Ascending aorta (tissue), 2 donors: ENCODE data around the gene ASTN1. TPM values are rescaled to one million over a fixed set of nuclear protein-coding genes. Genes with fewer than 3 reads are reported as not detected.

Source experiments
- DNase-seq, 2 donors: peaks; one replicate each; pipeline ENCODE4 v3.0.0-alpha.2; 2019; ENCODE audit warnings: low spot score in 2 of 2
- H3K27ac ChIP-seq, 2 donors: fragments of 200-600 bp; sonication (generic); one replicate each; pipeline ENCODE4 v1.5.1; 2016 to 2017; ENCODE audit warnings: mild to moderate bottlenecking in 1 of 2
- H3K27me3 ChIP-seq: fragments of 200-600 bp; sonication (generic); one replicate; pipeline ENCODE4 v1.5.1; 2017
- H3K36me3 ChIP-seq, 2 donors: fragments of 200-600 bp; sonication (generic); one replicate each; pipeline ENCODE4 v1.5.1; 2016
- H3K4me1 ChIP-seq, 2 donors: fragments of 200-600 bp; sonication (generic); one replicate each; pipeline ENCODE4 v1.5.1; 2016 to 2017; ENCODE audit warnings: mild to moderate bottlenecking in 1 of 2
- H3K4me3 ChIP-seq, 2 donors: fragments of 200-600 bp; sonication (generic); one replicate each; pipeline ENCODE4 v1.5.1; 2016 to 2017; ENCODE audit warnings: mild to moderate bottlenecking in 1 of 2
- H3K9me3 ChIP-seq, 2 donors: fragments of 200-600 bp; sonication (generic); one replicate each; pipeline ENCODE4 v1.5.1; 2016
- intact Hi-C: fragments of 100-400 bp; cut with DNase I; formaldehyde crosslinking; loops from one replicate; pipeline ENCODE4 v1.15.1; 2023
- total RNA-seq: library from RNA; depleted of rRNA; stranded (reverse); fragments of >200 nt; gene quantifications from one replicate; pipeline ENCODE4 v1.1.0, GENCODE V29; 2016
- TF ChIP-seq, protein P1 (sequence below), 3 experiments: fragments of 200-600 bp in 2 of 3; fragments of 450-650 bp in 1 of 3; sonication (generic) in 2 of 3; IDR thresholded peaks; one replicate each; pipeline ENCODE4 v1.5.1; 2016 to 2019; ENCODE audit warnings: antibody characterized with exemption in 3 of 3, mild to moderate bottlenecking in 1 of 3, moderate library complexity in 1 of 3

Gene ASTN1
- total RNA-seq, 1 donor from 2014 or later: 0.32 TPM

DNA sequence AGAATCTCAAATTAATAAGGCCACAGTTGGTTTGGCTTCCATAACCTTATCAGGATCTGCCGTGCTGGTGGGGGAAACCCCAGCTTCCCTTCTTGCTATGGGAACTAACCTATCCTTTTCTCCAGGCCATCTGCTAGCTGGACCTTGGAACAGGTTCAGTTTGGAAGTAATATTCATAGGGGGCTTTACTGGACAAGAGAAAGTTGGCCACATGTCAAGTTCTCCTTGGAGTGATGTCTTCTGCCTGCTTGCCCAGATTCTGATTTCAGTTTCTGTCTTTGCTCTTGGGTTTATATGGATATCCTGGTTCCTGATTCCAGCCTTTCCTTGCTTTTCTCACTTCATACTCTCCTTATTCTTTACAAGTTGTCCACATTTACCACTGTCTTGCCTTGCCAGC, 279.6 kb downstream of the ASTN1 start:
- TF ChIP-seq, protein P1, sequence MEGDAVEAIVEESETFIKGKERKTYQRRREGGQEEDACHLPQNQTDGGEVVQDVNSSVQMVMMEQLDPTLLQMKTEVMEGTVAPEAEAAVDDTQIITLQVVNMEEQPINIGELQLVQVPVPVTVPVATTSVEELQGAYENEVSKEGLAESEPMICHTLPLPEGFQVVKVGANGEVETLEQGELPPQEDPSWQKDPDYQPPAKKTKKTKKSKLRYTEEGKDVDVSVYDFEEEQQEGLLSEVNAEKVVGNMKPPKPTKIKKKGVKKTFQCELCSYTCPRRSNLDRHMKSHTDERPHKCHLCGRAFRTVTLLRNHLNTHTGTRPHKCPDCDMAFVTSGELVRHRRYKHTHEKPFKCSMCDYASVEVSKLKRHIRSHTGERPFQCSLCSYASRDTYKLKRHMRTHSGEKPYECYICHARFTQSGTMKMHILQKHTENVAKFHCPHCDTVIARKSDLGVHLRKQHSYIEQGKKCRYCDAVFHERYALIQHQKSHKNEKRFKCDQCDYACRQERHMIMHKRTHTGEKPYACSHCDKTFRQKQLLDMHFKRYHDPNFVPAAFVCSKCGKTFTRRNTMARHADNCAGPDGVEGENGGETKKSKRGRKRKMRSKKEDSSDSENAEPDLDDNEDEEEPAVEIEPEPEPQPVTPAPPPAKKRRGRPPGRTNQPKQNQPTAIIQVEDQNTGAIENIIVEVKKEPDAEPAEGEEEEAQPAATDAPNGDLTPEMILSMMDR (IDR thresholded peaks at IDR 0.05): no peak
- no peaks in the 10 kb centered on the region for H3K36me3 ChIP-seq
- DNase-seq: no peak
- no peak overlapping the region for H3K27ac ChIP-seq
- H3K9me3 ChIP-seq: no peaks in the 10 kb centered on the region
- H3K27me3 ChIP-seq: no peaks in the 10 kb centered on the region
- intact Hi-C loops: no loop called here
- no peak overlapping the region for H3K4me3 ChIP-seq
- H3K4me1 ChIP-seq: no peaks in the 10 kb centered on the region

DNA sequence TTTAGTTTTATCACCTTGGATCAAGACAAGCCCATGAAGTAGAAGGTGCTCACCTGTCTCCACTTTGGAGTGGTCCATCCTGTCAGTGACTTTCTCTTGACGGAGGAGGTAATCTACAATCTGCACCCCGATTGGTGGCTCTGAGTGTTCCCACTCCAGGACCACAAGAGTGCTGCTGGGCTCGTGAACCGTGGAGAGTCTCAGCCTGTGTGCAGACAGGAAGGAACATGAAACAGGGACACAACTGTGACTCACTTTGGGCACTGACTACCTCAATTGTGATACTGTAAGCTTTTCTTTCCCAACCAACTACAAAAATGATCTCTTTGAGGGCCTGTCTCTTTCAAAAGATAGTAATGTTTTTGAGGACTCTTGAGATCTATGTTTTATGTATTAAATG, 280.2 kb downstream of the ASTN1 start:
- TF ChIP-seq, protein P1 (IDR thresholded peaks at IDR 0.05): no peak
- intact Hi-C loops: no loop called here
- H3K4me3 ChIP-seq: no peak overlapping the region
- no peaks in the 10 kb centered on the region for H3K36me3 ChIP-seq
- no peak overlapping the region for H3K27ac ChIP-seq
- H3K4me1 ChIP-seq: no peaks in the 10 kb centered on the region
- H3K9me3 ChIP-seq: no peaks in the 10 kb centered on the region
- H3K27me3 ChIP-seq: no peaks in the 10 kb centered on the region
- no peak for DNase-seq

DNA sequence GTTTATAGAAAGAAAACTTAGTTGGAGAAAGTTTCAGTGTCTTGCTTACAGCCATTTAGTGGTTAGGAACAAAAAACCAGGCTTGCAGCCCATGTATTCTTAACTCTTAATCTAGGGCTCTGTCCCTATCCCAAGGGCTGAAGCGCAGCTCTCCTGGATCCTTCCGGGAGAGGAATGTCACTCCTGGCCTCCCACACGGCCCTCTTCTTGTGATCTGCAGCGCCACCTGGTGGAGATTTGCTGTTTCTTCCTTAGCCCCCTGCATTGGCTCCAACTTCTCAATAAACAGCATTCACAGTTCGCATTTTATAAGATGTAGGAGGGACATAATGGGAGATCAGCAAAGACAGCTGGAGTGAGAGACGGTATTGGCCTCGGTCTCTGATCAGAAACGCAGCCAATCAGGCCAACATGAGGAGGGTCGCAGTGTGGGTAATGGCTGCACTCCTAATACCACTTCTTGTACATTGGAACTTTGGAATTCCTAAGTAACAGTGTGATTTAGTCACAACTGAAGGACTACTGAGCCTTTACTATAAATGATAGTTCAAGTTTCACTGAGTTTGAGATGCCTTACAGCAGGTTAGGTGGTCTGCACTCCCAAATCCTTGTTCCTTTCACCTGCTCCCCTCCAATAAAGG, 283.4 kb downstream of the ASTN1 start:
- Histone ChIP-seq H3K4me3 (no peak overlapping the region), H3K4me1 (no peaks in the 10 kb centered on the region), H3K27ac (no peak overlapping the region), H3K27me3 (no peaks in the 10 kb centered on the region), H3K36me3 (no peaks in the 10 kb centered on the region), H3K9me3 (no peaks in the 10 kb centered on the region)
- intact Hi-C loops: loop anchor here (1.0 to 2.0 kb wide), 2 partner anchors 321 to 506 kb away; no protein-coding TSS in a partner anchor
- TF ChIP-seq, protein P1 (IDR thresholded peaks at IDR 0.05): peak; percentile 41 to 80 (median 64)
- peak in 1 of 2 donors; percentile 78 for DNase-seq

DNA sequence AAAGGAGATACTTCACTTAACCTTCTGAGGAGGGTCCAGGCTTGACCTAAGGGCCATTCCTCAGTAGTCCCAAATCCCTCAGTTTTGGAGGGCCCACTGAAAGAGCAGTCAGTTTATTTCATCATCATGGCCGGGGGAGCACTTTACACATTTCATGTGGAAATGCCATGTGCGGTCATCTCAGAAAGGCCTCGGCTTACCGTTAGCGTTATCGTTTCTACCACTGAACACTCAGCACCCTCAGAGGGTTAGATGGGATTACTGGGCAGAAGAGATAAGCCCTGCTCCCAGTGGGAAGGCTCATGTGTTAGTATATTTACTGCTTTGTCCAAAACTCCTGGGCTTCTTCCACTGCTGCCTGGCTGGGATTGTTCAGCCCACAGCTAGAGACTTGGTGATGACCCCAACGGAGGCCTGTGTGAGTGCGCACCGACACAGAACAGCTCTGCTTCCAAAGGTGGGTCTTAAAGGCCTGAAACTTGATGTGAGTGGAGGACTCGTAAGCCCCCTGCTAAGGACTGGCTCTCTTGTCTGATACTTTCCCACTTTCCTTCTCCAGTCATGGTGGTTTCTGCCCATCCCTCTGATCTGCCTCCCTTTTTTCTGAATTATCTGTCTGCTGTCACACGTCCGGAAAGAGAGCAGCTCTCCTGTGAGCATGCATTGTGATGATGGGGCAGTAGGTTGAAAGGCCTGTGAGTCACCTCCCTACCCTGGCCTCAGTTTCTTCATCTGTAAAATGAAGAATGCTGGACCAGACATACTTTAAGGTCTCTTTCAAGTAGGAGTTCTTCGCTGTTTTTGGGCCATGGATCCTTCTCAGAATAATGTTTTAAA, 284.5 kb downstream of the ASTN1 start:
- no peak overlapping the region for H3K27ac ChIP-seq
- H3K27me3 ChIP-seq: no peaks in the 10 kb centered on the region
- H3K9me3 ChIP-seq: no peaks in the 10 kb centered on the region
- DNase-seq: no peak
- no peaks in the 10 kb centered on the region for H3K36me3 ChIP-seq
- no peaks in the 10 kb centered on the region for H3K4me1 ChIP-seq
- TF ChIP-seq, protein P1 (IDR thresholded peaks at IDR 0.05): no peak
- intact Hi-C loops: loop anchor here (2.0 kb wide), 1 partner anchor 505 kb away; no protein-coding TSS in a partner anchor
- H3K4me3 ChIP-seq: no peak overlapping the region

DNA sequence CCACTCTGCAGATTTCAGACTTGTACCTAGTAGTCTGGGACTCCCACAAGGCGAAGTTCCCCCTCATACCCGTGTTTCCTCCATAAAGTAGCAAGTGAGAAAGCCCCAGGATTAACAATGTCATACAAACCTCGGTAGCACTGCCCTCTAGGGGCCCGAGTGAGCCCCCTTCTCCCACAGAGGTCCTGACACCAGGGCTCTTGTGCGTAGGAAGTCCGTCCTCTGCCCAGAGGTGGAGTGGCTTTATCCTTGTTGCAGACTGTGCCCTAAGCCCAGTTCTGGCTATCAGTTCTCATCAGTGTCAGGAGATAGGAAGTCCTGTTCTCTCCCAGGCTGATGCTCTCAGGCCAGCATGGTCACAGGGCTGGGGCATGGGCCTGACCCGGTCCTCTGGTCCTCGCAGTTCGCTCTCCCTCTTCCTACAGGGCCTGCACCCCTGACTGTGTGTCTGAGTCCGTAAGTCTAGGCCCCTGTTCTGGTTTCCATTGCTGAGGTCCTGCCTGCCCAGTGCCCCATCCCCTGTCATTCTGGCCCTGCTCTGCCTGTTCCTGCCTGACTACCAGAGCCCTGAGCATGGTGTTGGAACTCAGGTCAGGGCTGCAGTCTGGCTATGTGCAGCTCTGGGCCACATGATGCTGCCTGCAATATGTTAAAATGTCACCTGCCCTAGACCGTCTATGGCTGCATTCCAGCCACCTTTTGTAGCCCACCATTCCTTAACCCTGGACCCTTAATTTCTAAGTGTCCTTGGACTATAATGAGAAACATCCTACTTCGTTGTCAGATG, 285.6 kb downstream of the ASTN1 start:
- Histone ChIP-seq H3K9me3 (no peaks in the 10 kb centered on the region), H3K4me1 (no peaks in the 10 kb centered on the region), H3K27me3 (no peaks in the 10 kb centered on the region), H3K4me3 (no peak overlapping the region), H3K27ac (no peak overlapping the region), H3K36me3 (no peaks in the 10 kb centered on the region)
- no peak for DNase-seq
- TF ChIP-seq, protein P1 (IDR thresholded peaks at IDR 0.05): no peak
- intact Hi-C loops: no loop called here
